Testis (tissue), 3 donors: ENCODE results near the gene CKS1B. TPM values are rescaled to one million over a fixed set of nuclear protein-coding genes. Genes with fewer than 3 reads are reported as not detected.

ENCODE experiments used
- DNase-seq: peaks from one replicate; pipeline ENCODE4 v3.0.0-alpha.2; 2019
- H3K27ac ChIP-seq, 2 donors: fragments of 200-600 bp; sonication (generic); one replicate each; pipeline ENCODE4 v1.5.1; 2019
- H3K27me3 ChIP-seq: fragments of 200-600 bp; sonication (generic); one replicate; pipeline ENCODE4 v1.5.1; 2019
- H3K36me3 ChIP-seq: fragments of 200-600 bp; sonication (generic); one replicate; pipeline ENCODE4 v1.5.1; 2017; ENCODE audit warnings: low read depth; ENCODE audit errors: missing control alignments
- H3K4me1 ChIP-seq: fragments of 200-600 bp; sonication (generic); one replicate; pipeline ENCODE4 v1.5.1; 2019
- H3K4me3 ChIP-seq, 2 donors: fragments of 200-600 bp; sonication (generic); one replicate each; pipeline ENCODE4 v1.5.1; 2017 to 2019
- H3K9me3 ChIP-seq: fragments of 200-600 bp; sonication (generic); one replicate; pipeline ENCODE4 v1.5.1; 2017
- CTCF ChIP-seq, 3 experiments: fragments of 450-650 bp in 2 of 3; fragments of 200-600 bp in 1 of 3; sonication (generic) in 1 of 3; IDR thresholded peaks; one replicate each; pipeline ENCODE4 v1.5.1; 2016 to 2019; ENCODE audit warnings: antibody characterized with exemption in 3 of 3, mild to moderate bottlenecking in 2 of 3, moderate library complexity in 1 of 3
- POLR2A ChIP-seq: fragments of 450-650 bp; IDR thresholded peaks from one replicate; pipeline ENCODE4 v1.6.1; 2017; ENCODE audit warnings: antibody characterized with exemption, mild to moderate bottlenecking, moderate library complexity
- WGBS, 2 donors: methylation state at CpG; one replicate each; pipeline ENCODE4 v1.1.5; 2018; 5-methylcytosine and 5-hydroxymethylcytosine counted together
- intact Hi-C: fragments of 100-400 bp; cut with DNase I; formaldehyde crosslinking; loops from one replicate; pipeline ENCODE4 v1.15.1; 2023; ENCODE audit warnings: low total_unique reads
- polyA plus RNA-seq: library from polyadenylated mRNA; stranded (reverse); fragments of 350-450 nt; fragmentation: Illumina TruSeq; extraction: RNeasy Lipid Tissue Mini Kit (QIAGEN cat#74804); gene quantifications from one replicate; pipeline ENCODE4 v1.2.3, GENCODE V29; 2014; ENCODE audit warnings: low read depth, low replicate concordance; ENCODE audit not compliant: insufficient read depth
- total RNA-seq, 2 donors: library from RNA; depleted of rRNA; stranded (reverse); fragments of >200 nt; gene quantifications; one replicate each; pipeline ENCODE4 v1.2.3, GENCODE V29; 2016

The CKS1B gene
- total and polyA plus RNA-seq, 3 donors from 2014 or later, result 45.5 to 100 (median 84.3) TPM

GRCh38 chr1:154990276-154990675 lies 15.8 kb downstream of the CKS1B start:
- Histone ChIP-seq H3K9me3 (no peaks in the 10 kb centered on the region), H3K27me3 (no peaks in the 10 kb centered on the region), H3K36me3 (no peaks in the 10 kb centered on the region), H3K4me1 (no peaks in the 10 kb centered on the region), H3K27ac (no peak overlapping the region), H3K4me3 (no peak overlapping the region)
- intact Hi-C loops, result no loop called here
- 87 to 100% methylated on average over 3 to 8 of the region's 8 CpGs for whole genome bisulfite sequencing, 2 donors
- no peak for TF ChIP-seq CTCF (IDR thresholded peaks at IDR 0.05)
- TF ChIP-seq POLR2A, result no peak
- DNase-seq, result no peak

- Histone ChIP-seq H3K27me3 (no peaks in the 10 kb centered on the region), H3K4me3 (no peak overlapping the region), H3K36me3 (no peaks in the 10 kb centered on the region), H3K4me1 (no peaks in the 10 kb centered on the region), H3K9me3 (no peaks in the 10 kb centered on the region), H3K27ac (no peak overlapping the region)
- TF ChIP-seq CTCF (IDR thresholded peaks at IDR 0.05), result no peak
- TF ChIP-seq POLR2A, result no peak
- WGBS, 2 donors, result 78 to 85% methylated on average over 14 of the region's 14 CpGs
- intact Hi-C loops, result no loop called here
- DNase-seq, result no peak
Observed at GRCh38 chr1:154992721-154993571, 18.5 kb downstream of the CKS1B start.

GRCh38 chr1:154993572-154994268 lies 19.2 kb downstream of the CKS1B start, which contains the start of gene LENEP:
TSS of gene LENEP (plus strand) at chr1:154993586. CDS start at chr1:154993608, 22 bp downstream.
- Histone ChIP-seq H3K9me3 (no peaks in the 10 kb centered on the region), H3K27ac (no peak within 1 kb of the TSS), H3K4me1 (no peaks in the 10 kb centered on the region), H3K4me3 (no peak within 1 kb of the TSS), H3K27me3 (no peaks in the 10 kb centered on the region), H3K36me3 (no peaks in the 10 kb centered on the region)
- intact Hi-C loops, result no loop called here
- 74 to 81% methylated on average over 7 to 8 of the region's 8 CpGs for WGBS, 2 donors
- no peak for TF ChIP-seq CTCF (IDR thresholded peaks at IDR 0.05)
- DNase-seq, result no peak

- TF ChIP-seq POLR2A (no peak), CTCF (IDR thresholded peaks at IDR 0.05) (no peak)
- H3K27ac ChIP-seq, result no peak overlapping the region
- H3K4me1 ChIP-seq, result peaks cover 3% of the 10 kb centered on the region
- H3K36me3 ChIP-seq, result no peaks in the 10 kb centered on the region
- DNase-seq, result no peak
- H3K4me3 ChIP-seq, result no peak overlapping the region
- no peaks in the 10 kb centered on the region for H3K9me3 ChIP-seq
- H3K27me3 ChIP-seq, result no peaks in the 10 kb centered on the region
- intact Hi-C loops, result no loop called here
- 57 to 75% methylated on average over 1 of the region's 1 CpG for WGBS, 2 donors
Observed at GRCh38 chr1:154994269-154994587, 19.7 kb downstream of the CKS1B start.
